ENCODE data around the gene HBZ.

- TF ChIP-seq POLR2A (IDR thresholded peaks at IDR 0.05) (no peak), CTCF (IDR thresholded peaks at IDR 0.05) (no peak), POLR2AphosphoS5 (IDR thresholded peaks at IDR 0.05) (no peak)
These were observed 46.9 kb upstream of the HBZ start for GRCh38 chr16:105521-105920.

Measured in breast epithelium (tissue), 3 donors.